HepG2 (cell line): ENCODE results near the gene MALRD1. TPM values are rescaled to one million over a fixed set of nuclear protein-coding genes. Genes with fewer than 3 reads are reported as not detected.

Experiments
- ATAC-seq: fragments of 200-7000 bp; cut with Tn5 transposase; 3 replicates; pipeline ENCODE4 v1.9.1; 2020; ENCODE audit warnings: mild to moderate bottlenecking, moderate library complexity
- BruUV-seq: library from RNA; stranded (reverse); fragments of 400-500 nt; replicated peaks from 2 replicates; lab custom pipeline; 2021; lab: Mats Ljungman, UMichigan
- CTCF ChIA-PET: fragments of 300-600 bp; formaldehyde crosslinking; extraction: SDS; loops from one replicate; lab custom pipeline; 2021; ENCODE audit warnings: low total read pairs, inconsistent platforms, low intra/inter-chr PET ratio; lab: Yijun Ruan, JAX
- POLR2A ChIA-PET: fragments of 350-600 bp; sonication (Branson Sonifier 250); formaldehyde crosslinking; loops from one replicate; lab custom pipeline; 2020; ENCODE audit warnings: antibody characterized with exemption, inconsistent platforms; lab: Yijun Ruan, JAX
- DNase-seq: peaks from one replicate; pipeline ENCODE4 v3.0.0-alpha.2; 2015; ENCODE audit warnings: low spot score
- FAIRE-seq: peaks from 3 replicates; lab custom pipeline; 2011; peaks lifted over from hg19 to GRCh38; lab: Jason Lieb, UNC
- H2AFZ ChIP-seq: one replicate; pipeline ENCODE4 v1.6.1; 2011; ENCODE audit warnings: low read length, inconsistent platforms
- H3K27ac ChIP-seq: fragments of 300-600 bp; 3 replicates; pipeline ENCODE4 v1.8.0; 2011; ENCODE audit warnings: mixed run types, mild to moderate bottlenecking, mixed read lengths, low read length, inconsistent platforms; ENCODE audit not compliant: insufficient read depth; ENCODE audit errors: extremely low read length
- H3K27me3 ChIP-seq, 2 experiments: fragments of 200-600 bp in 1 of 2; 2 replicates in 1 of 2; 3 replicates in 1 of 2; pipeline versions ENCODE4 v1.6.0 to v1.8.0; 2011; ENCODE audit warnings: low read length in 2 of 2, mild to moderate bottlenecking in 2 of 2, moderate library complexity in 2 of 2, inconsistent platforms in 1 of 2; ENCODE audit not compliant: insufficient read depth in 2 of 2, control insufficient read depth in 1 of 2
- H3K36me3 ChIP-seq, 2 experiments: fragments of 200-600 bp in 1 of 2; replicated peaks in 1 of 2; 2 replicates in 1 of 2; 3 replicates in 1 of 2; pipeline versions ENCODE4 v1.5.1 to v1.8.0; 2011; ENCODE audit warnings: low read length in 2 of 2, inconsistent platforms in 1 of 2; ENCODE audit not compliant: insufficient read depth in 2 of 2, control insufficient read depth in 1 of 2
- H3K4me1 ChIP-seq: 2 replicates; pipeline ENCODE4 v1.5.1; 2012; ENCODE audit warnings: low read length, inconsistent platforms; ENCODE audit not compliant: insufficient read depth
- H3K4me2 ChIP-seq: 2 replicates; pipeline ENCODE4 v1.6.0; 2011; ENCODE audit warnings: low read depth, low read length, inconsistent platforms
- H3K4me3 ChIP-seq, 3 experiments: fragments of 200-600 bp in 1 of 3; sonication (generic), shearing (Covaris generic) in 1 of 3; replicated peaks in 1 of 3; 2 replicates each; pipeline ENCODE4 v1.5.1; 2011 to 2016; ENCODE audit warnings: low read length in 3 of 3, inconsistent platforms in 2 of 3, low read depth in 2 of 3, mild to moderate bottlenecking in 2 of 3, control low read depth in 1 of 3, mixed read lengths in 1 of 3; ENCODE audit not compliant: insufficient read depth in 1 of 3
- H3K79me2 ChIP-seq: one replicate; pipeline ENCODE4 v1.6.1; 2011; ENCODE audit warnings: low read length, inconsistent platforms; ENCODE audit not compliant: insufficient read depth
- H3K9ac ChIP-seq: 2 replicates; pipeline ENCODE4 v1.6.0; 2011; ENCODE audit warnings: mild to moderate bottlenecking, low read depth, low read length, inconsistent platforms; ENCODE audit not compliant: insufficient read depth
- H3K9me3 ChIP-seq: 2 replicates; pipeline ENCODE4 v1.5.1; 2012; ENCODE audit warnings: mild to moderate bottlenecking, low read length
- H4K20me1 ChIP-seq: 2 replicates; pipeline ENCODE4 v1.6.0; 2011; ENCODE audit warnings: inconsistent platforms, mild to moderate bottlenecking, low read length, moderate library complexity; ENCODE audit not compliant: insufficient read depth
- CBX1 ChIP-seq: IDR thresholded peaks from one replicate; pipeline ENCODE4 v1.6.1; 2016; ENCODE audit warnings: antibody characterized with exemption, low read depth
- DMAP1 ChIP-seq: IDR thresholded peaks from 2 replicates; pipeline ENCODE4 v1.6.1; 2016
- GATA4 ChIP-seq: sonication (generic); IDR thresholded peaks from 2 replicates; pipeline ENCODE4 v1.6.1; 2016; ENCODE audit warnings: antibody characterized with exemption, low read depth, borderline replicate concordance
- HNF4A ChIP-seq: sonication (generic); formaldehyde crosslinking; IDR thresholded peaks from 2 replicates; pipeline ENCODE4 v1.4.0; 2020; ENCODE audit warnings: missing genetic modification reagents
- HNRNPUL1 ChIP-seq: fragments of 200-400 bp; formaldehyde crosslinking; IDR thresholded peaks from 2 replicates; pipeline ENCODE4 v1.6.1; 2017; ENCODE audit warnings: low read depth, mild to moderate bottlenecking, low read length, moderate library complexity
- JUNB ChIP-seq: sonication (generic); formaldehyde crosslinking; IDR thresholded peaks from 2 replicates; pipeline ENCODE4 v1.8.0; 2022; ENCODE audit warnings: missing genetic modification reagents, mild to moderate bottlenecking, borderline replicate concordance
- KLF16 ChIP-seq, 2 experiments: sonication (generic) in 1 of 2; formaldehyde crosslinking in 1 of 2; IDR thresholded peaks; 2 replicates each; pipeline versions ENCODE4 v1.6.1 to v1.8.0; 2016 to 2023; ENCODE audit warnings: missing genetic modification reagents in 2 of 2, missing compliant biosample characterization in 1 of 2
- MIER3 ChIP-seq: IDR thresholded peaks from 2 replicates; pipeline ENCODE4 v1.6.1; 2016; ENCODE audit warnings: missing compliant biosample characterization, borderline replicate concordance
- RFX1 ChIP-seq: fragments of 450-650 bp; IDR thresholded peaks from 2 replicates; pipeline ENCODE4 v1.6.1; 2017
- SALL2 ChIP-seq: sonication (generic); formaldehyde crosslinking; IDR thresholded peaks from 2 replicates; pipeline ENCODE4 v1.8.1; 2023; ENCODE audit warnings: mild to moderate bottlenecking, missing genetic modification reagents, inconsistent platforms
- ZFP1 ChIP-seq: IDR thresholded peaks from 2 replicates; pipeline ENCODE4 v1.6.1; 2016
- ZFP90 ChIP-seq: sonication (generic); formaldehyde crosslinking; IDR thresholded peaks from 2 replicates; pipeline ENCODE4 v1.8.0; 2022; ENCODE audit warnings: missing genetic modification reagents, mild to moderate bottlenecking, inconsistent platforms, borderline replicate concordance
- ZNF124 ChIP-seq: sonication (generic); formaldehyde crosslinking; IDR thresholded peaks from 2 replicates; pipeline ENCODE4 v1.4.0; 2020; ENCODE audit warnings: missing genetic modification reagents
- ZNF138 ChIP-seq: sonication (generic); formaldehyde crosslinking; IDR thresholded peaks from 2 replicates; pipeline ENCODE4 v1.5.0; 2020; ENCODE audit warnings: mild to moderate bottlenecking, low read depth, missing genetic modification reagents
- ZNF232 ChIP-seq: sonication (generic); formaldehyde crosslinking; IDR thresholded peaks from 2 replicates; pipeline ENCODE4 v1.4.0; 2020; ENCODE audit warnings: missing genetic modification reagents, borderline replicate concordance
- ZNF563 ChIP-seq: sonication (generic); formaldehyde crosslinking; IDR thresholded peaks from 2 replicates; pipeline ENCODE4 v1.8.0; 2022; ENCODE audit warnings: mild to moderate bottlenecking, moderate library complexity, missing genetic modification reagents
- ZNF775 ChIP-seq: sonication (generic); formaldehyde crosslinking; IDR thresholded peaks from 2 replicates; pipeline ENCODE4 v1.4.0; 2020; ENCODE audit warnings: missing genetic modification reagents, mild to moderate bottlenecking, moderate library complexity, borderline replicate concordance
- ZNF83 ChIP-seq: sonication (generic); formaldehyde crosslinking; IDR thresholded peaks from 2 replicates; pipeline ENCODE4 v1.4.0; 2020; ENCODE audit warnings: missing genetic modification reagents, mild to moderate bottlenecking, borderline replicate concordance
- WGBS: methylation state at CpG from one replicate; pipeline ENCODE4 v1.1.6; 2017; ENCODE audit warnings: low lambda C conversion rate; 5-methylcytosine and 5-hydroxymethylcytosine counted together
- in situ Hi-C: cut with HindIII; loops from 2 replicates; pipeline ENCODE4 v1.10.0; 2017; ENCODE audit warnings: low pct_unique_long_range_greater_than_20kb; ENCODE audit not compliant: extremely low pct_ligation_motif_present
- intact Hi-C: fragments of 100-400 bp; cut with micrococcal nuclease; formaldehyde crosslinking; loops from one replicate; pipeline ENCODE4 v1.10.0; 2022; ENCODE audit not compliant: unreplicated experiment
- polyA plus RNA-seq, 8 experiments: library from polyadenylated mRNA; depleted of rRNA in 3 of 8; stranded (reverse) in 7 of 8; unstranded in 1 of 8; fragments of >200 nt; fragmentation: Illumina TruSeq in 4 of 8; extraction: Trizol in 4 of 8; gene quantifications; 2 replicates each; pipeline versions ENCODE4 v1.2.1 to v1.2.3, GENCODE V29; 2011 to 2016; ENCODE audit warnings: low read depth in 4 of 8, missing spikeins in 1 of 8, mixed read lengths in 1 of 8; ENCODE audit not compliant: insufficient read depth in 1 of 8
- total RNA-seq, 5 experiments: library from RNA; depleted of rRNA; stranded (reverse); fragments of >200 nt; fragmentation: Illumina TruSeq; extraction: Trizol; gene quantifications; 2 replicates each; pipeline ENCODE4 v1.2.3, GENCODE V29; 2016; ENCODE audit warnings: low read depth in 1 of 5
- TF ChIP-seq, protein P1 (sequence below): IDR thresholded peaks from 2 replicates; pipeline ENCODE4 v1.6.1; 2012; ENCODE audit warnings: low read depth, low read length, improper control_type of control experiment

Gene MALRD1
- total and polyA plus RNA-seq, 2 of the 13 experiments (the other 11 are each of a cell fraction or from before 2014, with no cell fraction given), result 5.7 to 15.4 TPM

DNA sequence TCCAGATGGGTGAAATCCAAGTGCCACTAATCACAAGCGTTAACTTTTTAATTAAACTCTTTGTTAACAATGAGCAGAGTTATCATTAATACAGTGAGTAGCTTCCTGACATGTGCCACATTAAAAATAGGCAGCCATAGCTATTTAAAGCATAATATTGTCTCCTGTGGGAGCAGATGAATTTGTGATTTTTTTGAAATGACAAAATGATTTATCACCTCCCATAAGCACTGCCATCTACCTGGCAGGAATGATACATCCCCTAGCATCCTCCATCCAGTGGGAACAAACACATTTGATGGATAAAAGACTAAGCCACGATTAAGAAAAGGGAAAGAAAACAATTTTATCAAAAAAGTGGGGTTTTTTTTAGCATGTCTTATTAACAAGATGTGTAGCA is 605.3 kb downstream of the MALRD1 start:
- BruUV-seq, result no TSS peak
- Histone ChIP-seq H3K36me3 (no peaks in the 10 kb centered on the region), H3K27me3 (no peaks in the 10 kb centered on the region), H2AFZ (no peak overlapping the region), H3K4me1 (no peaks in the 10 kb centered on the region), H3K9me3 (no peaks in the 10 kb centered on the region), H4K20me1 (no peaks in the 10 kb centered on the region), H3K27ac (no peak overlapping the region), H3K4me3 (no peak overlapping the region), H3K9ac (no peak overlapping the region), H3K4me2 (no peak overlapping the region), H3K79me2 (no peaks in the 10 kb centered on the region)
- DNase-seq (no peak), FAIRE-seq (no peak), ATAC-seq (no peak)
- CTCF ChIA-PET, result no interaction called here
- TF ChIP-seq ZFP1 (CRISPR knock-in tag), result no peak
- TF ChIP-seq HNRNPUL1, result no peak
- no peak for TF ChIP-seq ZNF124
- no peak for TF ChIP-seq RFX1
- TF ChIP-seq ZNF83, result no peak
- TF ChIP-seq JUNB (CRISPR knock-in tag), result no peak
- no peak for TF ChIP-seq ZNF138 (CRISPR knock-in tag)
- TF ChIP-seq KLF16 (CRISPR knock-in tag; IDR thresholded peaks at IDR 0.05), result no peak
- TF ChIP-seq ZNF775 (CRISPR knock-in tag), result no peak
- no peak for TF ChIP-seq SALL2 (CRISPR knock-in tag)
- TF ChIP-seq ZNF563 (CRISPR knock-in tag), result no peak
- TF ChIP-seq MIER3, result no peak
- TF ChIP-seq ZFP90 (CRISPR knock-in tag), result no peak
- no peak for TF ChIP-seq ZNF232 (CRISPR knock-in tag)
- TF ChIP-seq, protein P1, sequence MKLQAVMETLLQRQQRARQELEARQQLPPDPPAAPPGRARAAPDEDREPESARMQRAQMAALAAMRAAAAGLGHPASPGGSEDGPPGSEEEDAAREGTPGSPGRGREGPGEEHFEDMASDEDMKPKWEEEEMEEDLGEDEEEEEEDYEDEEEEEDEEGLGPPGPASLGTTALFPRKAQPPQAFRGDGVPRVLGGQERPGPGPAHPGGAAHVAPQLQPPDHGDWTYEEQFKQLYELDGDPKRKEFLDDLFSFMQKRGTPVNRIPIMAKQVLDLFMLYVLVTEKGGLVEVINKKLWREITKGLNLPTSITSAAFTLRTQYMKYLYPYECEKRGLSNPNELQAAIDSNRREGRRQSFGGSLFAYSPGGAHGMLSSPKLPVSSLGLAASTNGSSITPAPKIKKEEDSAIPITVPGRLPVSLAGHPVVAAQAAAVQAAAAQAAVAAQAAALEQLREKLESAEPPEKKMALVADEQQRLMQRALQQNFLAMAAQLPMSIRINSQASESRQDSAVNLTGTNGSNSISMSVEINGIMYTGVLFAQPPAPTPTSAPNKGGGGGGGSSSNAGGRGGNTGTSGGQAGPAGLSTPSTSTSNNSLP, result no peak
- no peak for TF ChIP-seq HNF4A (CRISPR knock-in tag)
- TF ChIP-seq DMAP1, result no peak
- no peak for TF ChIP-seq GATA4
- TF ChIP-seq CBX1, result no peak
- POLR2A ChIA-PET, result no interaction called here
- intact Hi-C loops (no loop called here), in situ Hi-C loops (no loop called here)
- WGBS, result 32% methylated on average over 2 of the region's 2 CpGs
